Neuronal stem cell (in vitro differentiated cells): Measurements from ENCODE around the gene HNRNPAB.
A peak's percentile ranks its signal among the peaks of the same experiment; 100 is the strongest.

Source experiments
- DNase-seq: peaks from one replicate; pipeline ENCODE4 v3.0.0-alpha.2; 2013; ENCODE audit warnings: low spot score
- H2AFZ ChIP-seq: one replicate; pipeline ENCODE4 v1.6.1; 2013; ENCODE audit warnings: mild to moderate bottlenecking, low read length, inconsistent platforms
- H2AK5ac ChIP-seq: 2 replicates; pipeline ENCODE4 v1.6.1; 2013; ENCODE audit warnings: low read depth, mild to moderate bottlenecking, inconsistent platforms, low read length, moderate library complexity, mixed read lengths
- H2BK120ac ChIP-seq: 2 replicates; pipeline ENCODE4 v1.6.1; 2013; ENCODE audit warnings: low read depth, mild to moderate bottlenecking, inconsistent platforms, low read length, moderate library complexity, mixed read lengths
- H2BK12ac ChIP-seq: one replicate; pipeline ENCODE4 v1.6.1; 2013; ENCODE audit warnings: low read length, inconsistent platforms
- H2BK15ac ChIP-seq: 2 replicates; pipeline ENCODE4 v1.6.1; 2013; ENCODE audit warnings: mild to moderate bottlenecking, low read length, inconsistent platforms, mixed read lengths
- H2BK5ac ChIP-seq: one replicate; pipeline ENCODE4 v1.6.1; 2013; ENCODE audit warnings: inconsistent platforms, mild to moderate bottlenecking, low read length, moderate library complexity
- H3K14ac ChIP-seq: one replicate; pipeline ENCODE4 v1.6.1; 2013; ENCODE audit warnings: low read length, inconsistent platforms
- H3K18ac ChIP-seq: 2 replicates; pipeline ENCODE4 v1.6.1; 2013; ENCODE audit warnings: low read length, inconsistent platforms
- H3K23ac ChIP-seq: 2 replicates; pipeline ENCODE4 v1.6.1; 2013; ENCODE audit warnings: low read depth, mild to moderate bottlenecking, mixed read lengths, low read length, inconsistent platforms; ENCODE audit not compliant: poor library complexity
- H3K27ac ChIP-seq: replicated peaks from 3 replicates; pipeline ENCODE4 v1.5.1; 2013; ENCODE audit warnings: low read length, inconsistent platforms
- H3K27me3 ChIP-seq, 3 experiments: 2 replicates each; pipeline ENCODE4 v1.6.1; 2013; ENCODE audit warnings: low read length in 3 of 3, mild to moderate bottlenecking in 2 of 3, inconsistent platforms in 1 of 3, low read depth in 1 of 3, mixed read lengths in 1 of 3, moderate library complexity in 1 of 3; ENCODE audit not compliant: control insufficient read depth in 3 of 3, insufficient read depth in 3 of 3
- H3K36me3 ChIP-seq, 2 donors: replicated peaks in 1 of 2; 2 replicates each; pipeline ENCODE4 v1.6.1; 2013; ENCODE audit warnings: low read length in 2 of 2; ENCODE audit not compliant: control insufficient read depth in 2 of 2, insufficient read depth in 2 of 2
- H3K4ac ChIP-seq: 2 replicates; pipeline ENCODE4 v1.6.1; 2013; ENCODE audit warnings: inconsistent platforms, mild to moderate bottlenecking, low read length, moderate library complexity
- H3K4me1 ChIP-seq, 2 donors: 1 replicate in 1 of 2; 2 replicates in 1 of 2; pipeline ENCODE4 v1.6.1; 2013; ENCODE audit warnings: low read length in 2 of 2, low read depth in 1 of 2; ENCODE audit not compliant: control insufficient read depth in 2 of 2, insufficient read depth in 1 of 2
- H3K4me2 ChIP-seq: one replicate; pipeline ENCODE4 v1.6.1; 2013; ENCODE audit warnings: mild to moderate bottlenecking, low read length, inconsistent platforms; ENCODE audit not compliant: insufficient read depth, poor library complexity, severe bottlenecking
- H3K4me3 ChIP-seq, 2 donors: 2 replicates each; pipeline ENCODE4 v1.5.1; 2013; ENCODE audit warnings: low read length in 2 of 2, mild to moderate bottlenecking in 2 of 2, inconsistent platforms in 1 of 2, moderate library complexity in 1 of 2
- H3K79me1 ChIP-seq: one replicate; pipeline ENCODE4 v1.6.1; 2013; ENCODE audit warnings: low read depth, mild to moderate bottlenecking, inconsistent platforms, low read length, moderate library complexity
- H3K9ac ChIP-seq: one replicate; pipeline ENCODE4 v1.6.1; 2013; ENCODE audit warnings: mild to moderate bottlenecking, low read depth, low read length, inconsistent platforms; ENCODE audit not compliant: poor library complexity
- H3K9me3 ChIP-seq, 2 donors: replicated peaks in 1 of 2; 2 replicates each; pipeline versions ENCODE3 to v1.6.1; 2013; ENCODE audit warnings: low read length in 2 of 2, mild to moderate bottlenecking in 2 of 2, inconsistent platforms in 1 of 2, low read depth in 1 of 2, mixed read lengths in 1 of 2, moderate library complexity in 1 of 2; ENCODE audit not compliant: control insufficient read depth in 2 of 2, insufficient read depth in 1 of 2
- H4K8ac ChIP-seq: one replicate; pipeline ENCODE4 v1.6.1; 2013; ENCODE audit warnings: low read depth, mild to moderate bottlenecking, inconsistent platforms, low read length, moderate library complexity
- H4K91ac ChIP-seq: one replicate; pipeline ENCODE4 v1.6.1; 2013; ENCODE audit warnings: low read length, low read depth, mild to moderate bottlenecking, inconsistent platforms; ENCODE audit not compliant: poor library complexity
- WGBS, 2 donors: extraction: QIAGEN DNeasy Blood & Tissue Kit; methylation state at CpG; one replicate each; pipeline ENCODE4 v1.1.7; 2013; ENCODE audit warnings: missing lambda C conversion rate in 2 of 2, mixed read lengths in 1 of 2; ENCODE audit not compliant: insufficient read length in 2 of 2, insufficient replicate concordance in 1 of 2; ENCODE audit errors: extremely low coverage in 2 of 2; 5-methylcytosine and 5-hydroxymethylcytosine counted together

The HNRNPAB gene

GRCh38 chr5:178211095-178212048, 7.0 kb downstream of the HNRNPAB start:
- Histone ChIP-seq H3K4me2 (no peak overlapping the region), H3K4ac (no peak overlapping the region), H2AK5ac (no peak overlapping the region), H3K4me3 (no peak overlapping the region), H3K4me1 (peaks cover 4 to 7% of the 10 kb centered on the region in 2 donors), H2BK120ac (no peak overlapping the region), H2BK15ac (no peak overlapping the region), H3K36me3 (peaks cover 92 to 100% of the 10 kb centered on the region in 2 donors), H4K91ac (no peak overlapping the region), H4K8ac (no peak overlapping the region), H2BK12ac (no peak overlapping the region), H3K27me3 (no peaks in the 10 kb centered on the region), H2AFZ (no peak overlapping the region), H3K18ac (no peak overlapping the region), H2BK5ac (no peak overlapping the region), H3K9me3 (no peaks in the 10 kb centered on the region), H3K27ac (no peak overlapping the region), H3K9ac (no peak overlapping the region), H3K23ac (no peak overlapping the region), H3K79me1 (peaks cover 5% of the 10 kb centered on the region), H3K14ac (no peak overlapping the region)
- DNase-seq = no peak
- no CpG with 5 or more reads among the region's 8 CpGs for WGBS, 2 donors

- DNase-seq = no peak
- no CpG with 5 or more reads among the region's 3 CpGs for WGBS, 2 donors
Measured at GRCh38 chr5:178212241-178213002, 8.1 kb downstream of the HNRNPAB start.

GRCh38 chr5:178213003-178213461, 8.7 kb downstream of the HNRNPAB start:
- DNase-seq = no peak
- Histone ChIP-seq H3K36me3 (peaks cover 79 to 94% of the 10 kb centered on the region in 2 donors), H2AFZ (no peak overlapping the region)

More at GRCh38 chr5:178212241-178213002, 8.1 kb downstream of the HNRNPAB start:
- H3K9me3 ChIP-seq = no peaks in the 10 kb centered on the region
- no peaks in the 10 kb centered on the region for H3K27me3 ChIP-seq
- H4K91ac ChIP-seq = no peak overlapping the region
- H2BK12ac ChIP-seq = no peak overlapping the region
- peak overlapping the region; percentile 38 for H3K23ac ChIP-seq
- H2BK120ac ChIP-seq = no peak overlapping the region
- no peak overlapping the region for H2BK15ac ChIP-seq
- no peak overlapping the region for H3K14ac ChIP-seq
- H2BK5ac ChIP-seq = no peak overlapping the region
- no peak overlapping the region for H3K9ac ChIP-seq
- peaks cover 0 to 2% of the 10 kb centered on the region in 2 donors for H3K4me1 ChIP-seq
- H3K4me2 ChIP-seq = no peak overlapping the region
- H4K8ac ChIP-seq = no peak overlapping the region
- no peak overlapping the region for H3K27ac ChIP-seq
- peaks cover 5% of the 10 kb centered on the region for H3K79me1 ChIP-seq
- H3K4me3 ChIP-seq = peak overlapping the region in 1 of 2 donors; percentile 20
- H3K36me3 ChIP-seq = peaks cover 85 to 100% of the 10 kb centered on the region in 2 donors
- H3K18ac ChIP-seq = no peak overlapping the region
- H2AFZ ChIP-seq = no peak overlapping the region
- no peak overlapping the region for H2AK5ac ChIP-seq
- H3K4ac ChIP-seq = no peak overlapping the region

GRCh38 chr5:178213748-178214151, 9.4 kb downstream of the HNRNPAB start:
- H2BK15ac ChIP-seq = no peak overlapping the region
- H3K23ac ChIP-seq = no peak overlapping the region
- no peak overlapping the region for H3K18ac ChIP-seq
- H3K4me3 ChIP-seq = no peak overlapping the region
- peaks cover 2% of the 10 kb centered on the region for H3K79me1 ChIP-seq
- H2BK120ac ChIP-seq = no peak overlapping the region
- DNase-seq = no peak
- no peak overlapping the region for H3K4ac ChIP-seq
- no peak overlapping the region for H2AK5ac ChIP-seq
- no peak overlapping the region for H3K9ac ChIP-seq
- H2BK5ac ChIP-seq = no peak overlapping the region
- H4K8ac ChIP-seq = no peak overlapping the region
- no peaks in the 10 kb centered on the region for H3K9me3 ChIP-seq
- H3K27ac ChIP-seq = no peak overlapping the region
- peaks cover 74 to 94% of the 10 kb centered on the region in 2 donors for H3K36me3 ChIP-seq
- H4K91ac ChIP-seq = no peak overlapping the region
- H3K4me2 ChIP-seq = no peak overlapping the region
- no peaks in the 10 kb centered on the region for H3K27me3 ChIP-seq
- H2BK12ac ChIP-seq = no peak overlapping the region
- WGBS, 2 donors = no CpG with 5 or more reads among the region's 8 CpGs
- H3K14ac ChIP-seq = no peak overlapping the region
- no peaks in the 10 kb centered on the region for H3K4me1 ChIP-seq
- no peak overlapping the region for H2AFZ ChIP-seq

More at GRCh38 chr5:178213003-178213461, 8.7 kb downstream of the HNRNPAB start:
- WGBS, 2 donors = no CpG with 5 or more reads among the region's 4 CpGs
- Histone ChIP-seq H3K18ac (no peak overlapping the region), H3K9ac (no peak overlapping the region), H2BK15ac (no peak overlapping the region), H3K14ac (no peak overlapping the region), H3K9me3 (no peaks in the 10 kb centered on the region), H2AK5ac (no peak overlapping the region), H3K27me3 (no peaks in the 10 kb centered on the region), H3K4me3 (peak overlapping the region in 1 of 2 donors; percentile 20), H2BK5ac (no peak overlapping the region), H3K4me1 (peaks cover 0 to under 1% of the 10 kb centered on the region in 2 donors), H3K4ac (no peak overlapping the region), H3K23ac (peak overlapping the region; percentile 38), H2BK12ac (no peak overlapping the region), H4K91ac (no peak overlapping the region), H3K27ac (no peak overlapping the region), H3K4me2 (no peak overlapping the region), H3K79me1 (peaks cover 3% of the 10 kb centered on the region), H4K8ac (no peak overlapping the region), H2BK120ac (no peak overlapping the region)
